Mammary epithelial cell (primary cell): ENCODE results near the gene NEO1.

Experiments used
- CTCF ChIP-seq, 2 donors: IDR thresholded peaks in 1 of 2; conservative IDR thresholded peaks in 1 of 2; 2 replicates each; pipeline ENCODE4 v1.5.1; 2011 to 2012; ENCODE audit warnings: inconsistent platforms in 2 of 2, low read length in 2 of 2, mild to moderate bottlenecking in 2 of 2, control low read depth in 1 of 2, low read depth in 1 of 2; ENCODE audit not compliant: insufficient read depth in 1 of 2; ENCODE audit errors: extremely low read depth in 1 of 2
- EZH2 ChIP-seq: IDR thresholded peaks from 2 replicates; pipeline ENCODE4 v1.6.1; 2012; ENCODE audit warnings: low read length, inconsistent platforms, borderline replicate concordance

DNA sequence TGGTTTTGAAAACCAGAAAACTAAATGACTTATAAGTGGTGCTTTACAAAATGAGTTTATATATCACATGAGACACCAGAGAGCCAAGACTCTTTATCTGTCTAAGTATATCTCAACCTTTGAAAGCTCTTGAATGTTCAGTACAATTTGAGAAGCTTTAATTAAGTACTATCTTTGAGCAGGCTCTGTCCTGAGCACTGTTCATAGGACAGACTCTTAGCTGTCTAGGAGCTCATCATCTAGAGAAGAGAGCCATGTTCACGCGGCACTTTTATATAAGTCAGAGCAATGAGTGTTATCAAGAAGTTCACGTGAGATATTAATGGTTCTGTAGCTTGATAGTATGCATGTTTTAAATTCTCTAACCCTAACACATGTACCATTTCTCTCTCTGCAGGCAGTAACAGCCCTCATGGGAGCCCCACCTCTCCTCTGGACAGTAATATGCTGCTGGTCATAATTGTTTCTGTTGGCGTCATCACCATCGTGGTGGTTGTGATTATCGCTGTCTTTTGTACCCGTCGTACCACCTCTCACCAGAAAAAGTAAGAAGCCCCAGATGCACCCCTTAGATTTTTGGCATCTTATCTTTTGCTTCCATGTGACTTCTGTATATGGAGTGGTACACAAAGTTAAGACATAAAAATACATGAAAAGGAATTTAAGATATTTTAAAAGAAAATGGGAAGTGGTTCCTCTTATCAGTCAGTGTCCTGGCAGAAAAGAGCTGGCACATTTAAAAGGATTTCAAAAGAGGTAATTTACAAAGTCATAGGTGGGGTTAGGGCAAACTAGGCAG lies 230.5 kb downstream of the NEO1 start:
- TF ChIP-seq CTCF (conservative IDR thresholded peaks at IDR 0.05 in 1 of 2, IDR thresholded peaks at IDR 0.05 in 1 of 2; ENCODE audit: extremely low read depth in 1 of 2, insufficient read depth in 1 of 2, low read depth in 1 of 2, low read length in 2 of 2) (no peak), EZH2 (no peak)
